ENCODE measurements around the gene ITPK1. TPM values are rescaled to one million over a fixed set of nuclear protein-coding genes. Genes with fewer than 3 reads are reported as not detected.

The ITPK1 gene
- total RNA-seq, 4 donors from 2014 or later, result 19.7 to 97.7 (median 26.5) TPM

- TF ChIP-seq CTCF (IDR thresholded peaks at IDR 0.05) (no peak), POLR2A (IDR thresholded peaks at IDR 0.05) (no peak)
- no peak overlapping the region for H3K27ac ChIP-seq
- no peaks in the 10 kb centered on the region for H3K27me3 ChIP-seq
- H3K4me1 ChIP-seq, result no peaks in the 10 kb centered on the region
- H3K9me3 ChIP-seq, result no peaks in the 10 kb centered on the region
- H3K4me3 ChIP-seq, result no peak overlapping the region
- no peaks in the 10 kb centered on the region for H3K36me3 ChIP-seq
- intact Hi-C loops (cut with DNase I; ENCODE audit: low total_unique reads), result no loop called here
- DNase-seq, result no peak
Observed at GRCh38 chr14:92897922-92898565, 217.7 kb downstream of the ITPK1 start.

GRCh38 chr14:92895352-92895878 lies 220.3 kb downstream of the ITPK1 start:
- no peak for TF ChIP-seq CTCF (IDR thresholded peaks at IDR 0.05)
- no peak for TF ChIP-seq POLR2A (IDR thresholded peaks at IDR 0.05)
- Histone ChIP-seq H3K9me3 (no peaks in the 10 kb centered on the region), H3K27ac (no peak overlapping the region), H3K4me1 (no peaks in the 10 kb centered on the region), H3K4me3 (no peak overlapping the region), H3K36me3 (no peaks in the 10 kb centered on the region), H3K27me3 (no peaks in the 10 kb centered on the region)
- no peak for DNase-seq
- intact Hi-C loops (cut with DNase I; ENCODE audit: low total_unique reads), result no loop called here

GRCh38 chr14:92892589-92892988 lies 223.1 kb downstream of the ITPK1 start:
- intact Hi-C loops (cut with DNase I; ENCODE audit: low total_unique reads), result no loop called here
- Histone ChIP-seq H3K36me3 (no peaks in the 10 kb centered on the region), H3K4me1 (no peaks in the 10 kb centered on the region), H3K27ac (no peak overlapping the region), H3K27me3 (no peaks in the 10 kb centered on the region), H3K4me3 (no peak overlapping the region), H3K9me3 (no peaks in the 10 kb centered on the region)
- TF ChIP-seq POLR2A (IDR thresholded peaks at IDR 0.05) (no peak), CTCF (IDR thresholded peaks at IDR 0.05) (no peak)
- DNase-seq, result no peak

GRCh38 chr14:92890830-92891588 lies 224.7 kb downstream of the ITPK1 start:
- Histone ChIP-seq H3K9me3 (no peaks in the 10 kb centered on the region), H3K4me1 (no peaks in the 10 kb centered on the region)
- intact Hi-C loops (cut with DNase I; ENCODE audit: low total_unique reads), result no loop called here

More at GRCh38 chr14:92890830-92891588, 224.7 kb downstream of the ITPK1 start:
- TF ChIP-seq POLR2A (IDR thresholded peaks at IDR 0.05) (no peak), CTCF (IDR thresholded peaks at IDR 0.05) (no peak)
- Histone ChIP-seq H3K4me3 (no peak overlapping the region), H3K27ac (no peak overlapping the region), H3K36me3 (no peaks in the 10 kb centered on the region), H3K27me3 (no peaks in the 10 kb centered on the region)
- DNase-seq, result no peak
